DMS 273 (cell line): ENCODE measurements around the gene MAFG.

Experiments used
- DNase-seq: peaks from one replicate; lab custom pipeline; 2025; ENCODE audit not compliant: unreplicated experiment; lab: John Stamatoyannopoulos, UW

The MAFG gene

GRCh38 chr17:81927653-81928543, at the start of gene MAFG:
Gene MAFG, minus strand, starts transcription at chr17:81927735. Its CDS starts 4,550 bp downstream, at chr17:81923185.
- DNase-seq, result peak; percentile 99

GRCh38 chr17:81976332-81977210, 49.0 kb upstream of the MAFG start:
- peak; percentile 58 for DNase-seq

GRCh38 chr17:81973432-81973831, 45.9 kb upstream of the MAFG start:
- DNase-seq, result no peak

- DNase-seq, result no peak
Measured at GRCh38 chr17:81968850-81969812, 41.6 kb upstream of the MAFG start.

- DNase-seq, result no peak
Measured at GRCh38 chr17:81968396-81968745, 40.8 kb upstream of the MAFG start.

- DNase-seq, result peak; percentile 95
Measured at GRCh38 chr17:81967533-81968395, 40.2 kb upstream of the MAFG start.

GRCh38 chr17:81967244-81967532, 39.7 kb upstream of the MAFG start:
- no peak for DNase-seq

DNA sequence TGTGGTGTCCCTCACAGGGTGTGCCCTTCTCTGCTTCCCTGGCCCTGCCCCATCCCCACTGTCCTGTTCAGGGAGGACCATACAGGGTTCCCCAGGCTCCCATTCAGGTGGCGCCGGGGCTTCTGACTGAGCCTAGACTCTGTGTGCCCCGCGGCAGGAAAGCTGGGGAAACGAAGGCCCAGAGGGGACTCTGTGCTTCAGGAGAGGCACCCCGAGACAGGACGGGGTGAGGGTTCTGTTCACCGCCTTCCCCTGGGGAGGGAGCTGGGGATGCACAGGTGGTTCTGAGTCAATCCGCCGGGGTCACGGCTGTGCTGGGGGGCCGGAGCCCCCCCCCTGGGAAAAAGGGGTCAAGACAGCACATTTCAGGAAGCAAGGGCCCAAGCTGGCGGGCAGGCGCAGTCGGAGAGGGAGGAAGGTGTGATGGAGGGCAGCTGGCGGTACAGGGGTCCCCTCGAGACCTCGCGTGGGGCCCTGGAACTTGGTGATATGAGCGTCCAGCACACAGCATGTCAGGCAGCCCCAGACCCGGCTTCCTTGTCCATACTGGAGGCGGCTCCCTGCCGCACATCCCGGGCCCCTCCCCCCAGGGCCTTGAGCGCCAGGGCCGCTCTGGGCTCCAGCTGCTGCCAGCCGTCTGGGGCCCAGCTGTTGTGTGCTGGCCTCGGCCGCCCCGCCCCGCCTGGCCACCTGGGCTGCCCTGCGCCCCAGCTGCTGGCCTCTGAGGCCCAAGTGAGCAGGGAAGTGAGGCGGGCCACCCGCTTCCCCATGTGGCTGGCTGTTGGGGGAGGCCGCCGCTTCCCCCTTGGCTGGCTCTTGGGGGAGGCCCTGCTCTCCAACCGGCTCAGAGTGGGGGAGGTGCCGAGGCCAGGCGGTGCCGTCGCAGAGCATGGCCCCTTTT, 39.1 kb upstream of the MAFG start:
- DNase-seq, result peak; percentile 98

- no peak for DNase-seq
Measured at GRCh38 chr17:81964081-81964849, 36.7 kb upstream of the MAFG start.

- no peak for DNase-seq
Measured at GRCh38 chr17:81962499-81963441, 35.2 kb upstream of the MAFG start.

DNA sequence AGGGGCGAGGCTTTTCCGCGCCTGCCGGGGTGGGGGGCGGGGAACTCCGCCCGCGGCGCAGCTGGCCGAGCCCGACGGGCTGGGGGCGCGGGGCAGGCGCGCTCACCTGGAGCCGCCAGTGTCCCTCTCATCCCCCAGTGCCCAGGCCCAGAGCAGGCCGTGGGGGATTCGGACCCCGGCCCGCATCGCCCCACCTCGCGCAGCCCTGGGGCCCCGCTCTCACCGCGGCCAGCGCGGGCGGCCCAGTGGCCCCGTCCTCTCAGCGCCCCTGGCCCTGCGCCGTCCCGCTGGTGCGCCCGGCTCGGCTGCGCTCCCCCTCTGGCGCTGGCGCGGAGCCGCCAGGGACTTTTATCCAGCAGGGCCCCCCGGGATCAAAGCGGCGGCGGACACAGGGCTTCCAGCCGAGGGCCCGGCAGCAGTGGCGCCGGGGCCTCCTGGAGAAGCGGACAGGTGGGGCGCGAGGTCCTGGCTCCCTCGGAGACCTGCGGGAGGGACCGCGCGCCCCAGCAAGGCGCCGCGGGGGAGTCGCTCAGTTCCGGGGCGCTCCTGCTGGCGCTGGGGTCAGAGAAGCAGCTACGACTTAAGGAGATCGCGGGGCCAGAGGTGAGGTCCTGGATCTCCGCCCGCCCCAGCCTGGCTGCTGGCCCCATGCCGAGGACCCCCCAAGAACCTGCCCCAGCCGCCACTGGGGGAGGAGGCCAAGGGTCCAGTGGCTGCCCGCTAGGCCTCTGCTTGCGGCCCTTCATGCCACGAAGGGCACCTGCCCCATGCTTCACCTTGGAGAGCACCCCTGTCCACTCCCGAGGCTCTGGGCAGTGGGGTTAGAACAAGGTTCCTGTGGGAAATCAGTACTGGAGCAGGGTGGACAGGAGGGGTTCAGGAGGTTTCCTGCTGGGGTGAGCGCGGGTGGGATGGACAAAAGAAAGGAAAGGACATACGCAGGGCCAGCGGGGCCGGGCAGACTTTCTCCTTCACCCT, 34.3 kb upstream of the MAFG start:
- DNase-seq, result peak; percentile 58

DNA sequence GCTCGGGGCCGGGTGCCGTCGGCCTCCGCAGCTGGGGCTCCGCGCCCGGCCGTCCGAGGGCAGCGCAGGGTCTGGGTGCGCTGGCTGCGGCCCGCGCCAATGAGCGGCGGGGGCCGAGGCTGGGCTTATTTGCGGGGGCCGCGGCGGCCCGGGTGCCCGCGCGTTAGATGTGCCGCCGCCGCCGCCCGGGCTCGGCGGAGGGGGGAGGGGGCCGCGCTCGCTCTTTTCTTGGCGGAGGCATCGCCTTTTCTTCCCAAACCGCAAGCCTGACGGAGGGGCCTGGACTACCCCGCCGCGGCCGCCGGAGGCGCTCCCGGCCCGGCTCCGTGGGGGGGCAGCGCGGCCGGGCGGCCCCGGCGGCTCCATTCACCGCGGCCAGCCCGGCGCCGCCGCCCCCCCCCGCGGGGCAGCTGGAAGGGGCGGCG, 33.6 kb upstream of the MAFG start, which contains the start of gene NOTUM:
TSS of gene NOTUM (minus strand) at position 101 of the 425 bp plus-strand sequence. CDS start 278 bp downstream, outside the sequence.
- peak; percentile 83 for DNase-seq

DNA sequence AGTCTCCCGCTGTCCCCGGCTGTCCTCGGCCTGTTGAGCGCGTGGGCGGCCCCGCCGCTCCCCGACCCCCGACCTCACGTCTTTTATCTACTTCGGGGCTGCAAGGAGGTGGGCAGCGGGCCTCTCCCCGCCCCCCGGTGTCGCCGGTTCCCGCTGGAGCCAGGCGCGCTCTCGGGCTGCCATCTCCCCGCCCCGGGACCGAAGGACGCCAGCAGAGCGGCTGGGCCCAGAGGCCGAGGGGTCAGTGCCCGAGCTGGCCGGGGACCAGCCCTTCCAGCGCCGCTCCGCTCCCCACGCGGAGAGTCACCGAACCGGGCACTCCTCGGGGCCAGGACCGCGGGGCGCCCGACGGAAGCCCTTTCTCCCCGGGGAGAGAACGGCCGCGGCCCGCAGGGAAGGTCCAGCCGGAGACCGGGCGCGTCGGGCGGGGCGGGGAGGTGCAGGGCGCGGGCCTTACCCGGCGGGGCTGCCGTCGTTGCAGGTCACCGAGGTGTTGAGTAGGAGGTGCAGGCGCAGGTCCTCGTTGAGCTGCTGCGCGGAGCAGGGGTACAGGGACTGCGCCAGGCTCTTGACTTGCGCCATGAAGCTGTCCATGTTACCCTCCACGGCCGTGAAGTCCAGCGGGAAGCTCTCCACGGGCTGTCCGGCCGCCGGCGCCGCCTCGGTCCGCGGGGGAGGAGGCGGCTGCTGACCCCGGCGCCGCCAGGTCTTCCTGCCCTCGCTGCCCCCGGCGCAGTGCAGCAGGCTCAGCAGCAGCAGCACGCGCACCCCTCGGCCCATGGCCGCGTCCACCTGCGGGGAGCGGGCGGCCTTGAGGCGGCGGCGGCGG, 32.8 kb upstream of the MAFG start:
- DNase-seq, result peak; percentile 52

GRCh38 chr17:81959362-81960129, 32.0 kb upstream of the MAFG start:
- DNase-seq, result peak; percentile 85
